ENCODE measurements around the gene NIT1. TPM values are rescaled to one million over a fixed set of nuclear protein-coding genes. Genes with fewer than 3 reads are reported as not detected.

The NIT1 gene
- total and polyA plus RNA-seq, 2 of the 13 experiments (the other 11 are each of a cell fraction or from before 2014, with no cell fraction given) = 22.7 to 31.0 TPM

DNA sequence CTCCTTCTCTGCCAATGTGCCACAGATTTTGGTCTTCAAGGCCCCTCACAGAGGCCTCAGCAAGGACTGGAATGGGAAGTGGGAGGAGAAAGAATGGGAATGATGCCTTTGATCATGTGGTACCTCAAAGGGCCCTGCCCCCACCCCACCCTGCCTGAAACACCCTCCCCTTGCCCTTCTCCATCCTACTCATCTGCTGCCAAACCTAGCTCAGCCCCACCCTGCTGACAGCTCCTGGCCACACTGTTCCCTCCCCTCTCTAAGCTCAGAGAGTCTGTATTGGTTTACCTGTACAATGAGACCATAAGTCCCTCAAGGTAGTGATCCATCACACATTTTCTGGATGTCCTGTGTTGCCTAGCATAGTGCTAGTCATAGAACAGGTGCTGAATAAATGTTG lies 41.5 kb upstream of the NIT1 start (continued):
- TF ChIP-seq KLF15 (CRISPR knock-in tag; IDR thresholded peaks at IDR 0.05; ENCODE audit: borderline replicate concordance) (no peak), TMF1 (CRISPR knock-in tag; IDR thresholded peaks at IDR 0.05; ENCODE audit: low read depth) (no peak)
- TF ChIP-seq, protein P1, sequence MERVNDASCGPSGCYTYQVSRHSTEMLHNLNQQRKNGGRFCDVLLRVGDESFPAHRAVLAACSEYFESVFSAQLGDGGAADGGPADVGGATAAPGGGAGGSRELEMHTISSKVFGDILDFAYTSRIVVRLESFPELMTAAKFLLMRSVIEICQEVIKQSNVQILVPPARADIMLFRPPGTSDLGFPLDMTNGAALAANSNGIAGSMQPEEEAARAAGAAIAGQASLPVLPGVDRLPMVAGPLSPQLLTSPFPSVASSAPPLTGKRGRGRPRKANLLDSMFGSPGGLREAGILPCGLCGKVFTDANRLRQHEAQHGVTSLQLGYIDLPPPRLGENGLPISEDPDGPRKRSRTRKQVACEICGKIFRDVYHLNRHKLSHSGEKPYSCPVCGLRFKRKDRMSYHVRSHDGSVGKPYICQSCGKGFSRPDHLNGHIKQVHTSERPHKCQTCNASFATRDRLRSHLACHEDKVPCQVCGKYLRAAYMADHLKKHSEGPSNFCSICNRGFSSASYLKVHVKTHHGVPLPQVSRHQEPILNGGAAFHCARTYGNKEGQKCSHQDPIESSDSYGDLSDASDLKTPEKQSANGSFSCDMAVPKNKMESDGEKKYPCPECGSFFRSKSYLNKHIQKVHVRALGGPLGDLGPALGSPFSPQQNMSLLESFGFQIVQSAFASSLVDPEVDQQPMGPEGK (CRISPR knock-in tag; IDR thresholded peaks at IDR 0.05) = no peak

DNA sequence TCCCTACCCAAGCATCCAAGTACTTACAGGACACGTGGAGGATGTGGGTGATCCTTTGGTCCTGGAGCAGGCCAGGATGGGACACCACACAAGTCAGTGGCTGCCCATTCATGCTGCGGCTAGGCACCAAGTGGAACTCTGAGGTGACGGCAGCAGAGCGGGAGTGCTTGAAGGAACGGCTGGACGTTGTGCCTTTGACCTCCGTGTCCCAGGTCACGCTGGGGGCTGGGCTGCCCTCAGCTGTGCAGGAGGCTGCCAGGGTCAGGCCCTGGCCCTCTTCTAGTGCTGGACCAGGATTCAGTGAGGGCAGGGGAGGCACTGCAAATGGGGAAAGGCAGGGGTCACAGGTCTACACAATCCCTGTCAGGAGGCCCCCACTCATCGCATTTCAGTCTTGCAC lies 40.5 kb upstream of the NIT1 start:
- POLR2A ChIA-PET = no interaction called here
- no peak for ATAC-seq
- 8% methylated on average over 2 of the region's 9 CpGs for WGBS (ENCODE audit: low lambda C conversion rate)
- intact Hi-C loops (cut with micrococcal nuclease; ENCODE audit: unreplicated experiment) = no loop called here
- BruUV-seq (replicated peaks) = no TSS peak
- Histone ChIP-seq H2AFZ (ENCODE audit: low read length) (no peak overlapping the region), H4K20me1 (ENCODE audit: insufficient read depth, low read length) (no peaks in the 10 kb centered on the region), H3K27ac (ENCODE audit: extremely low read length, insufficient read depth, low read length) (no peak overlapping the region), H3K4me1 (ENCODE audit: insufficient read depth, low read length) (peaks cover 34% of the 10 kb centered on the region), H3K4me3 (replicated peaks in 1 of 3; ENCODE audit: insufficient read depth in 1 of 3, low read depth in 2 of 3, low read length in 3 of 3) (no peak overlapping the region; a peak in 1 of 6 replicates), H3K27me3 (ENCODE audit: control insufficient read depth in 1 of 2, insufficient read depth in 2 of 2, low read length in 2 of 2) (no peaks in the 10 kb centered on the region; a peak in 1 of 5 replicates), H3K4me2 (ENCODE audit: low read depth, low read length) (peak overlapping the region; percentile 50), H3K9me3 (ENCODE audit: low read length) (no peaks in the 10 kb centered on the region), H3K9ac (ENCODE audit: insufficient read depth, low read depth, low read length) (no peak overlapping the region), H3K79me2 (ENCODE audit: insufficient read depth, low read length) (no peaks in the 10 kb centered on the region), H3K36me3 (replicated peaks in 1 of 2; ENCODE audit: control insufficient read depth in 1 of 2, insufficient read depth in 2 of 2, low read length in 2 of 2) (no peaks in the 10 kb centered on the region)
- TF ChIP-seq RXRA (CRISPR knock-in tag; IDR thresholded peaks at IDR 0.05) = peak; percentile 65
- no peak for TF ChIP-seq ZNF30 (CRISPR knock-in tag; IDR thresholded peaks at IDR 0.05)
- 0 out of 2 replicates have a peak, but pooled peaks have one; percentile 32 for TF ChIP-seq RARA (CRISPR knock-in tag; IDR thresholded peaks at IDR 0.05)
- peak in 1 of 2 experiments; percentile 67; a peak in 2 of 4 replicates for TF ChIP-seq NR2F1 (CRISPR knock-in tag; IDR thresholded peaks at IDR 0.05)
- TF ChIP-seq, protein P2, sequence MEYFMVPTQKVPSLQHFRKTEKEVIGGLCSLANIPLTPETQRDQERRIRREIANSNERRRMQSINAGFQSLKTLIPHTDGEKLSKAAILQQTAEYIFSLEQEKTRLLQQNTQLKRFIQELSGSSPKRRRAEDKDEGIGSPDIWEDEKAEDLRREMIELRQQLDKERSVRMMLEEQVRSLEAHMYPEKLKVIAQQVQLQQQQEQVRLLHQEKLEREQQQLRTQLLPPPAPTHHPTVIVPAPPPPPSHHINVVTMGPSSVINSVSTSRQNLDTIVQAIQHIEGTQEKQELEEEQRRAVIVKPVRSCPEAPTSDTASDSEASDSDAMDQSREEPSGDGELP (IDR thresholded peaks at IDR 0.05; ENCODE audit: borderline replicate concordance, low read depth) = peak; percentile 11; the same call in 1 of the 2 replicates
- TF ChIP-seq, protein P3, sequence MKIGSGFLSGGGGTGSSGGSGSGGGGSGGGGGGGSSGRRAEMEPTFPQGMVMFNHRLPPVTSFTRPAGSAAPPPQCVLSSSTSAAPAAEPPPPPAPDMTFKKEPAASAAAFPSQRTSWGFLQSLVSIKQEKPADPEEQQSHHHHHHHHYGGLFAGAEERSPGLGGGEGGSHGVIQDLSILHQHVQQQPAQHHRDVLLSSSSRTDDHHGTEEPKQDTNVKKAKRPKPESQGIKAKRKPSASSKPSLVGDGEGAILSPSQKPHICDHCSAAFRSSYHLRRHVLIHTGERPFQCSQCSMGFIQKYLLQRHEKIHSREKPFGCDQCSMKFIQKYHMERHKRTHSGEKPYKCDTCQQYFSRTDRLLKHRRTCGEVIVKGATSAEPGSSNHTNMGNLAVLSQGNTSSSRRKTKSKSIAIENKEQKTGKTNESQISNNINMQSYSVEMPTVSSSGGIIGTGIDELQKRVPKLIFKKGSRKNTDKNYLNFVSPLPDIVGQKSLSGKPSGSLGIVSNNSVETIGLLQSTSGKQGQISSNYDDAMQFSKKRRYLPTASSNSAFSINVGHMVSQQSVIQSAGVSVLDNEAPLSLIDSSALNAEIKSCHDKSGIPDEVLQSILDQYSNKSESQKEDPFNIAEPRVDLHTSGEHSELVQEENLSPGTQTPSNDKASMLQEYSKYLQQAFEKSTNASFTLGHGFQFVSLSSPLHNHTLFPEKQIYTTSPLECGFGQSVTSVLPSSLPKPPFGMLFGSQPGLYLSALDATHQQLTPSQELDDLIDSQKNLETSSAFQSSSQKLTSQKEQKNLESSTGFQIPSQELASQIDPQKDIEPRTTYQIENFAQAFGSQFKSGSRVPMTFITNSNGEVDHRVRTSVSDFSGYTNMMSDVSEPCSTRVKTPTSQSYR (CRISPR knock-in tag; IDR thresholded peaks at IDR 0.05; ENCODE audit: borderline replicate concordance) = peak; percentile 41; the same call in 1 of the 2 replicates
- TF ChIP-seq NFE2L1 (CRISPR knock-in tag; IDR thresholded peaks at IDR 0.05; ENCODE audit: borderline replicate concordance) = no peak
- TF ChIP-seq NR2F6 (IDR thresholded peaks at IDR 0.05) = no peak; the same call in 1 of the 2 replicates
- peak; percentile 48; the same call in 1 of the 2 replicates for TF ChIP-seq NR2F6 (CRISPR knock-in tag; IDR thresholded peaks at IDR 0.05)
- in situ Hi-C loops (cut with HindIII; ENCODE audit: extremely low pct_ligation_motif_present, low pct_unique_long_range_greater_than_20kb) = no loop called here
- no peak for FAIRE-seq
- no peak for DNase-seq (ENCODE audit: low spot score)
- CTCF ChIA-PET (ENCODE audit: low intra/inter-chr PET ratio, low total read pairs) = no interaction called here
